Psoas muscle (tissue), 8 donors: ENCODE results near the gene RFLNA. TPM values are rescaled to one million over a fixed set of nuclear protein-coding genes. Genes with fewer than 3 reads are reported as not detected.

Experiments used
- ATAC-seq, 4 donors: fragments of 200-7000 bp; cut with Tn5 transposase; one replicate each; pipeline ENCODE4 v1.9.1; 2020; ENCODE audit warnings: moderate library complexity in 3 of 4, mild to moderate bottlenecking in 2 of 4
- DNase-seq, 2 donors: peaks; one replicate each; pipeline ENCODE4 v3.0.0-alpha.2; 2020
- H3K27ac ChIP-seq: fragments of 200-600 bp; one replicate; pipeline ENCODE4 v1.8.0; 2022
- H3K27me3 ChIP-seq, 3 donors: fragments of 200-600 bp in 1 of 3; one replicate each; pipeline versions ENCODE4 v1.6.1 to v1.8.0; 2013 to 2022; ENCODE audit warnings: low read length in 2 of 3, mild to moderate bottlenecking in 2 of 3, moderate library complexity in 1 of 3; ENCODE audit not compliant: insufficient read depth in 3 of 3
- H3K36me3 ChIP-seq, 2 donors: fragments of 200-600 bp in 1 of 2; one replicate each; pipeline versions ENCODE4 v1.6.1 to v1.8.0; 2013 to 2022; ENCODE audit warnings: low read depth in 1 of 2, mild to moderate bottlenecking in 1 of 2, moderate library complexity in 1 of 2; ENCODE audit not compliant: insufficient read depth in 1 of 2
- H3K4me1 ChIP-seq: fragments of 200-600 bp; one replicate; pipeline ENCODE4 v1.8.0; 2022
- H3K4me3 ChIP-seq: fragments of 200-600 bp; one replicate; pipeline ENCODE4 v1.8.0; 2022; ENCODE audit warnings: mild to moderate bottlenecking
- H3K9me3 ChIP-seq: fragments of 200-600 bp; one replicate; pipeline ENCODE4 v1.8.0; 2022
- CTCF ChIP-seq: fragments of 200-600 bp; IDR thresholded peaks from one replicate; pipeline ENCODE4 v1.8.0; 2022; ENCODE audit warnings: antibody characterized with exemption
- WGBS, 3 donors: extraction: QIAGEN DNeasy Blood & Tissue Kit; methylation state at CpG; one replicate each; pipeline versions ENCODE4 v1.1.6 to v1.1.7; 2013; 5-methylcytosine and 5-hydroxymethylcytosine counted together
- intact Hi-C, 2 donors: fragments of 100-400 bp; cut with DNase I; formaldehyde crosslinking; loops; one replicate each; pipeline versions ENCODE4 v1.11.0 to v1.14.2; 2022
- long read RNA-seq, 2 donors: library from polyadenylated mRNA; unstranded; transcript quantifications; one replicate each; pipeline ENCODE4 v2.0.0, GENCODE V29; 2021
- polyA plus RNA-seq, 3 donors: library from polyadenylated mRNA; stranded (reverse); fragments of 200-250 nt; gene quantifications; one replicate each; pipeline ENCODE4 v1.2.3, GENCODE V29; 2013
- total RNA-seq, 4 donors: library from RNA; stranded (reverse); fragmentation: NEBNext Ultra II Directional in 2 of 4; extraction: Animal tissue kit (Norgen Biotek cat#: 25700) in 2 of 4; gene quantifications; one replicate each; pipeline versions ENCODE4 v1.2.1 to v1.2.4, GENCODE V29; 2021 to 2023
- donor health status: healthy with polysubstance abuse.
- donor health status: DM: no; HTN: no; CAD: no; lungs with moderate emphysema.
- donor health status: Bipolar disorder and iron deficiency.
- donor health status: healthy.
- donor health status: DM: yes; HTN: yes; CAD: no.
- donor health status: DM: no; HTN: no; CAD: no.
- donor health status: DM: no; HTN: no; CAD: no.
- donor health status: DM: yes; HTN: yes; CAD: no.

The RFLNA gene
- total RNA-seq (1 to 10 TPM in 3 of 4 donors, under 1 TPM in 1; 0.50 to 7.8 (median 1.8) TPM), polyA plus RNA-seq (under 1 TPM; 0.38 to 0.70 (median 0.47) TPM)
- long read RNA-seq, donor 1, partial matches to known transcripts = 0 of 1 reads
- long read RNA-seq, donor 1, other reads (novel, unspliced or antisense) = 1 of 1 reads
- long read RNA-seq, donor 2, partial matches to known transcripts = 0 of 2 reads
- long read RNA-seq, donor 2, other reads (novel, unspliced or antisense) = 2 of 2 reads

GRCh38 chr12:124294780-124295341 lies at the start of gene RFLNA:
Gene RFLNA, plus strand, starts transcription at chr12:124295093. Its CDS starts 337 bp downstream, at chr12:124295430.
- H3K9me3 ChIP-seq = no peaks in the 10 kb centered on the region
- H3K4me3 ChIP-seq = peak within 1 kb of the TSS; percentile 61
- peaks cover 17% of the 10 kb centered on the region for H3K4me1 ChIP-seq
- intact Hi-C loops = no loop called here
- 4 to 13% (median 9%) methylated on average over 23 to 65 of the region's 66 CpGs for WGBS, 3 donors
- H3K36me3 ChIP-seq = no peaks in the 10 kb centered on the region
- H3K27me3 ChIP-seq = peaks cover 0 to 5% (median 0%) of the 10 kb centered on the region in 3 donors
- H3K27ac ChIP-seq = no peak within 1 kb of the TSS
- no peak for TF ChIP-seq CTCF
- DNase-seq = peak in 1 of 2 donors; percentile 60
- ATAC-seq = peak; percentile 32 to 64 (median 60)

GRCh38 chr12:124247331-124247730 lies 47.6 kb upstream of the RFLNA start:
- WGBS, 3 donors = 68 to 72% (median 69%) methylated on average over 2 of the region's 2 CpGs
- intact Hi-C loops = no loop called here

GRCh38 chr12:124248941-124249825 lies 45.7 kb upstream of the RFLNA start:
- H3K36me3 ChIP-seq = no peaks in the 10 kb centered on the region
- ATAC-seq = no peak
- H3K27ac ChIP-seq = no peak overlapping the region
- no peak for DNase-seq
- peaks cover 0 to 3% (median 0%) of the 10 kb centered on the region in 3 donors for H3K27me3 ChIP-seq
- TF ChIP-seq CTCF = no peak
- intact Hi-C loops = no loop called here
- H3K4me3 ChIP-seq = no peak overlapping the region
- WGBS, 3 donors = 61 to 71% (median 64%) methylated on average over 20 of the region's 20 CpGs
- H3K4me1 ChIP-seq = no peaks in the 10 kb centered on the region
- peaks cover 10% of the 10 kb centered on the region for H3K9me3 ChIP-seq

More at GRCh38 chr12:124247331-124247730, 47.6 kb upstream of the RFLNA start:
- Histone ChIP-seq H3K4me3 (no peak overlapping the region), H3K9me3 (peaks cover 10% of the 10 kb centered on the region), H3K27ac (no peak overlapping the region), H3K27me3 (peaks cover 0 to 3% (median 0%) of the 10 kb centered on the region in 3 donors), H3K4me1 (no peaks in the 10 kb centered on the region), H3K36me3 (no peaks in the 10 kb centered on the region)
- no peak for TF ChIP-seq CTCF
- no peak for ATAC-seq
- no peak for DNase-seq

GRCh38 chr12:124251186-124251585 lies 43.7 kb upstream of the RFLNA start:
- H3K4me1 ChIP-seq = no peaks in the 10 kb centered on the region
- H3K36me3 ChIP-seq = no peaks in the 10 kb centered on the region
- no peak for TF ChIP-seq CTCF
- H3K27me3 ChIP-seq = no peaks in the 10 kb centered on the region
- no peak for DNase-seq
- intact Hi-C loops = no loop called here
- peaks cover 10% of the 10 kb centered on the region for H3K9me3 ChIP-seq
- 92 to 96% (median 95%) methylated on average over 5 to 7 of the region's 7 CpGs for WGBS, 3 donors
- ATAC-seq = no peak
- H3K4me3 ChIP-seq = no peak overlapping the region
- no peak overlapping the region for H3K27ac ChIP-seq
